DOHH2 (cell line): ENCODE data around the gene CRYAB.

Experiments
- CTCF ChIP-seq: fragments of 200-600 bp; sonication (generic); IDR thresholded peaks from one replicate; pipeline ENCODE4 v1.5.1; 2014; ENCODE audit warnings: antibody characterized with exemption, mild to moderate bottlenecking, low read depth, low read length; ENCODE audit not compliant: poor library complexity, severe bottlenecking
- EZH2phosphoT487 ChIP-seq: fragments of 200-600 bp; sonication (generic); IDR thresholded peaks from 2 replicates; pipeline ENCODE4 v1.6.1; 2017; ENCODE audit warnings: borderline replicate concordance, mild to moderate bottlenecking, antibody characterized with exemption, low read length, moderate library complexity, mixed read lengths

- no peak for TF ChIP-seq CTCF
- no peak for TF ChIP-seq EZH2phosphoT487
These were observed 38.2 kb upstream of the CRYAB start for GRCh38 chr11:111949519-111950426.
